ENCODE data around the gene ROBO2. TPM values are rescaled to one million over a fixed set of nuclear protein-coding genes. Genes with fewer than 3 reads are reported as not detected.

ROBO2 gene
- total RNA-seq, 1 experiment from 2014 or later = not detected

DNA sequence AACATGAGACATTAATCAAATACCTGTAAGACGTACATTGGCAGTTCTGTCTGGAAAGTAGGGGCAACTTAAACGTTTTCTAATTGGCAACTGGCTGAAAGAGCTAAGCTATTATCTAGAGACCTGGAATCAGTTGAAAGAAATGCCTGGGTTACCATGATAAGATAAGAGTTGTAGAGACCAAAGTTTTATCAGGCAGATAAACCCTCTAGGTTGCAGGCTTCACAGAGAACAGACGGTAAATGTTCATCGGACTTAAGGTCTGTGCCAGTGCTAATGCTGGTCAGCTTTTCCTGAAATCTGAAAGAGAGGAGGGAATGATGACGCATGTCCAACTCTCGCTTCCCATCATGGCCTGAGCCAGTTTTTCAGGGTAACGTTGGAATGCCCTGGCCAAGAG lies 196.2 kb downstream of the ROBO2 start (continued):
- TF ChIP-seq, protein P1, sequence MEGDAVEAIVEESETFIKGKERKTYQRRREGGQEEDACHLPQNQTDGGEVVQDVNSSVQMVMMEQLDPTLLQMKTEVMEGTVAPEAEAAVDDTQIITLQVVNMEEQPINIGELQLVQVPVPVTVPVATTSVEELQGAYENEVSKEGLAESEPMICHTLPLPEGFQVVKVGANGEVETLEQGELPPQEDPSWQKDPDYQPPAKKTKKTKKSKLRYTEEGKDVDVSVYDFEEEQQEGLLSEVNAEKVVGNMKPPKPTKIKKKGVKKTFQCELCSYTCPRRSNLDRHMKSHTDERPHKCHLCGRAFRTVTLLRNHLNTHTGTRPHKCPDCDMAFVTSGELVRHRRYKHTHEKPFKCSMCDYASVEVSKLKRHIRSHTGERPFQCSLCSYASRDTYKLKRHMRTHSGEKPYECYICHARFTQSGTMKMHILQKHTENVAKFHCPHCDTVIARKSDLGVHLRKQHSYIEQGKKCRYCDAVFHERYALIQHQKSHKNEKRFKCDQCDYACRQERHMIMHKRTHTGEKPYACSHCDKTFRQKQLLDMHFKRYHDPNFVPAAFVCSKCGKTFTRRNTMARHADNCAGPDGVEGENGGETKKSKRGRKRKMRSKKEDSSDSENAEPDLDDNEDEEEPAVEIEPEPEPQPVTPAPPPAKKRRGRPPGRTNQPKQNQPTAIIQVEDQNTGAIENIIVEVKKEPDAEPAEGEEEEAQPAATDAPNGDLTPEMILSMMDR (IDR thresholded peaks at IDR 0.05 in 2 of 3, conservative IDR thresholded peaks at IDR 0.05 in 1 of 3; ENCODE audit: borderline replicate concordance in 1 of 3, insufficient read depth in 1 of 3, low read depth in 2 of 3, low read length in 2 of 3) = no peak
- TF ChIP-seq SRF (IDR thresholded peaks at IDR 0.05; ENCODE audit: low read depth) = no peak

DNA sequence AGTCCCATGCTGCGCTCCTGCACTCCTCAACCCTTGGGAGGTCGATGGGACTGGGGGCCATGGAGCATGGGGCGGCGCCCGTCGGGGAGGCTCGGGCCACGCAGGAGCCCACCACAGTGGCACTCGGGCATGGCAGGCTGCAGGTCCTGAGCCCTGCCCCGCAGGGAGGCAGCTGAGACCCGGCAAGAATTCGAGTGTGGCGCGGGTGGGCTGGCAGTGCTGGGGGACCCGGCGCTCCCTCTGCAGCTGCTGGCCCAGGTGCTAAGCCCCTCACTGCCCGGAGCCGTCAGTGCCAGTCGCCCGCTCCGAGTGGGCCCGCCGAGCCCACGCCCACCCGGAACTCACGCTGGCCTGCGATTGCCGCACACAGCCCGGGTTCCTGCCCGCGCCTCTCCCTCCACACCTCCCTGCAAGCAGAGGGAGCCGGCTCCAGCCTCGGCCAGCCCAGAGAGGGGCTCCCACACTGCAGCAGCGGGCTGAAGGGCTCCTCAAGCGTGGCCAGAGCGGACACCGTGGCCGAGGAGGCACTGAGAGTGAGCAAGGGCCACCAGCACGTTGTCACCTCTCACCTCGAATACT lies 200.3 kb downstream of the ROBO2 start:
- RAD21 ChIA-PET (ENCODE audit: low non-redundant PET in 1 of 2, low total read pairs in 2 of 2, uncharacterized antibody in 2 of 2, unreplicated experiment in 2 of 2) = no interaction called here
- H2AFZ ChIP-seq (ENCODE audit: low read depth, low read length, poor library complexity, severe bottlenecking) = no peak overlapping the region
- BruUV-seq (replicated peaks) = no TSS peak
- no peak for DNase-seq (ENCODE audit: low read depth, low spot score)
- CTCF ChIA-PET = no interaction called here
- H3K27ac ChIP-seq (ENCODE audit: low read depth, low read length) = no peak overlapping the region
- intact Hi-C loops (cut with micrococcal nuclease) = no loop called here
- H3K9me2 ChIP-seq (ENCODE audit: insufficient read depth) = no peaks in the 10 kb centered on the region
- ATAC-seq = no peak
- H3K36me3 ChIP-seq (ENCODE audit: control insufficient read depth in 1 of 2, insufficient read depth in 2 of 2, low read length in 2 of 2) = no peaks in the 10 kb centered on the region
- H3K79me2 ChIP-seq (ENCODE audit: insufficient read depth, low read length) = no peaks in the 10 kb centered on the region
- H3K9ac ChIP-seq (ENCODE audit: low read length) = no peak overlapping the region
- no peaks in the 10 kb centered on the region for H3K27me3 ChIP-seq (ENCODE audit: insufficient read depth, low read length)
- H3K9me3 ChIP-seq (ENCODE audit: control insufficient read depth in 1 of 2, insufficient read depth in 1 of 2, low read depth in 1 of 2, low read length in 2 of 2) = peaks cover 8 to 12% of the 10 kb centered on the region in 2 experiments; a peak in 2 of 4 replicates
- TF ChIP-seq, protein P2, sequence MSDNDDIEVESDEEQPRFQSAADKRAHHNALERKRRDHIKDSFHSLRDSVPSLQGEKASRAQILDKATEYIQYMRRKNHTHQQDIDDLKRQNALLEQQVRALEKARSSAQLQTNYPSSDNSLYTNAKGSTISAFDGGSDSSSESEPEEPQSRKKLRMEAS (IDR thresholded peaks at IDR 0.05) = no peak
- no peak for TF ChIP-seq POLR2AphosphoS5 (IDR thresholded peaks at IDR 0.05; ENCODE audit: low read depth, low read length)
- no peak for TF ChIP-seq EZH2phosphoT487 (IDR thresholded peaks at IDR 0.05; ENCODE audit: borderline replicate concordance)
- TF ChIP-seq JUND (IDR thresholded peaks at IDR 0.05) = no peak
- no peak for TF ChIP-seq ZFX (IDR thresholded peaks at IDR 0.05)
- no peak for TF ChIP-seq RAD21 (IDR thresholded peaks at IDR 0.05; ENCODE audit: low read depth)
- TF ChIP-seq SRF (IDR thresholded peaks at IDR 0.05; ENCODE audit: low read depth) = no peak
- TF ChIP-seq FOSL1 (IDR thresholded peaks at IDR 0.05; ENCODE audit: low read depth) = no peak
- TF ChIP-seq, protein P3, sequence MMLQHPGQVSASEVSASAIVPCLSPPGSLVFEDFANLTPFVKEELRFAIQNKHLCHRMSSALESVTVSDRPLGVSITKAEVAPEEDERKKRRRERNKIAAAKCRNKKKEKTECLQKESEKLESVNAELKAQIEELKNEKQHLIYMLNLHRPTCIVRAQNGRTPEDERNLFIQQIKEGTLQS (IDR thresholded peaks at IDR 0.05) = no peak
- TF ChIP-seq, protein P4, sequence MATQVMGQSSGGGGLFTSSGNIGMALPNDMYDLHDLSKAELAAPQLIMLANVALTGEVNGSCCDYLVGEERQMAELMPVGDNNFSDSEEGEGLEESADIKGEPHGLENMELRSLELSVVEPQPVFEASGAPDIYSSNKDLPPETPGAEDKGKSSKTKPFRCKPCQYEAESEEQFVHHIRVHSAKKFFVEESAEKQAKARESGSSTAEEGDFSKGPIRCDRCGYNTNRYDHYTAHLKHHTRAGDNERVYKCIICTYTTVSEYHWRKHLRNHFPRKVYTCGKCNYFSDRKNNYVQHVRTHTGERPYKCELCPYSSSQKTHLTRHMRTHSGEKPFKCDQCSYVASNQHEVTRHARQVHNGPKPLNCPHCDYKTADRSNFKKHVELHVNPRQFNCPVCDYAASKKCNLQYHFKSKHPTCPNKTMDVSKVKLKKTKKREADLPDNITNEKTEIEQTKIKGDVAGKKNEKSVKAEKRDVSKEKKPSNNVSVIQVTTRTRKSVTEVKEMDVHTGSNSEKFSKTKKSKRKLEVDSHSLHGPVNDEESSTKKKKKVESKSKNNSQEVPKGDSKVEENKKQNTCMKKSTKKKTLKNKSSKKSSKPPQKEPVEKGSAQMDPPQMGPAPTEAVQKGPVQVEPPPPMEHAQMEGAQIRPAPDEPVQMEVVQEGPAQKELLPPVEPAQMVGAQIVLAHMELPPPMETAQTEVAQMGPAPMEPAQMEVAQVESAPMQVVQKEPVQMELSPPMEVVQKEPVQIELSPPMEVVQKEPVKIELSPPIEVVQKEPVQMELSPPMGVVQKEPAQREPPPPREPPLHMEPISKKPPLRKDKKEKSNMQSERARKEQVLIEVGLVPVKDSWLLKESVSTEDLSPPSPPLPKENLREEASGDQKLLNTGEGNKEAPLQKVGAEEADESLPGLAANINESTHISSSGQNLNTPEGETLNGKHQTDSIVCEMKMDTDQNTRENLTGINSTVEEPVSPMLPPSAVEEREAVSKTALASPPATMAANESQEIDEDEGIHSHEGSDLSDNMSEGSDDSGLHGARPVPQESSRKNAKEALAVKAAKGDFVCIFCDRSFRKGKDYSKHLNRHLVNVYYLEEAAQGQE (IDR thresholded peaks at IDR 0.05; ENCODE audit: low read depth) = no peak
- no peak for TF ChIP-seq SP1 (IDR thresholded peaks at IDR 0.05; ENCODE audit: low read depth)
- TF ChIP-seq EZH2 (IDR thresholded peaks at IDR 0.05) = no peak
- TF ChIP-seq CEBPB (IDR thresholded peaks at IDR 0.05; ENCODE audit: low read depth) = no peak
- no peak for TF ChIP-seq CBX3 (IDR thresholded peaks at IDR 0.05; ENCODE audit: low read depth)
- no peak for TF ChIP-seq YY1 (IDR thresholded peaks at IDR 0.05; ENCODE audit: extremely low read depth, insufficient replicate concordance, low read depth, low read length)
- H3K4me2 ChIP-seq (ENCODE audit: low read length) = no peak overlapping the region
- POLR2A ChIA-PET = no interaction called here
- no peak overlapping the region for H3K4me3 ChIP-seq (replicated peaks in 1 of 2; ENCODE audit: low read depth in 1 of 2, low read length in 2 of 2)
- H4K20me1 ChIP-seq (ENCODE audit: insufficient read depth) = no peaks in the 10 kb centered on the region
- no peaks in the 10 kb centered on the region for H3K4me1 ChIP-seq (ENCODE audit: control insufficient read depth in 1 of 2, insufficient read depth in 2 of 2, low read length in 2 of 2)

All from HCT116 (cell line).